Islet of Langerhans (tissue), 1 donor: Measurements from ENCODE around the gene SEPTIN6.
"Not testable (repeated sequence)": the region's sequence is repeated elsewhere in the genome, so short reads cannot be mapped to it uniquely, and the experiment has no call there.

ENCODE experiments used
- FAIRE-seq: peaks from one replicate; lab custom pipeline; 2011; peaks lifted over from hg19 to GRCh38; lab: Jason Lieb, UNC

SEPTIN6 gene

GRCh38 chrX:119690921-119691716 lies 1.8 kb downstream of the SEPTIN6 start:
- FAIRE-seq, result no peak

GRCh38 chrX:119688911-119689321 lies 4.1 kb downstream of the SEPTIN6 start:
- no peak for FAIRE-seq

GRCh38 chrX:119687661-119688413 lies 5.1 kb downstream of the SEPTIN6 start:
- FAIRE-seq, result no peak

GRCh38 chrX:119686087-119686691 lies 6.8 kb downstream of the SEPTIN6 start:
- no peak for FAIRE-seq

GRCh38 chrX:119685225-119686066 lies 7.5 kb downstream of the SEPTIN6 start:
- FAIRE-seq, result no peak

- FAIRE-seq, result no peak
Observed at GRCh38 chrX:119684916-119685224, 8.1 kb downstream of the SEPTIN6 start.

GRCh38 chrX:119684312-119684711 lies 8.7 kb downstream of the SEPTIN6 start:
- not testable (repeated sequence) for FAIRE-seq

- FAIRE-seq, result no peak
Observed at GRCh38 chrX:119682019-119682989, 10.7 kb downstream of the SEPTIN6 start.

- FAIRE-seq, result no peak
Observed at GRCh38 chrX:119677654-119677981, 15.3 kb downstream of the SEPTIN6 start.

- no peak for FAIRE-seq
Observed at GRCh38 chrX:119676949-119677653, 15.9 kb downstream of the SEPTIN6 start.

GRCh38 chrX:119673336-119673735 lies 19.6 kb downstream of the SEPTIN6 start:
- FAIRE-seq, result no peak

GRCh38 chrX:119672426-119672825 lies 20.5 kb downstream of the SEPTIN6 start:
- peak; percentile 66 for FAIRE-seq

GRCh38 chrX:119669424-119670037 lies 23.4 kb downstream of the SEPTIN6 start:
- no peak for FAIRE-seq

GRCh38 chrX:119667111-119667878 lies 25.7 kb downstream of the SEPTIN6 start:
- no peak for FAIRE-seq

- not testable (repeated sequence) for FAIRE-seq
Observed at GRCh38 chrX:119664877-119665276, 28.1 kb downstream of the SEPTIN6 start.

GRCh38 chrX:119661486-119661885 lies 31.5 kb downstream of the SEPTIN6 start:
- no peak for FAIRE-seq

GRCh38 chrX:119659522-119659921 lies 33.4 kb downstream of the SEPTIN6 start:
- FAIRE-seq, result no peak

GRCh38 chrX:119655125-119655524 lies 37.8 kb downstream of the SEPTIN6 start:
- FAIRE-seq, result no peak

GRCh38 chrX:119654112-119654531 lies 38.8 kb downstream of the SEPTIN6 start:
- no peak for FAIRE-seq
